OCI-LY3 (cell line): ENCODE results near the gene OIT3.

Experiments used
- H2AFZ ChIP-seq: fragments of 200-600, 300-600 bp; shearing (Covaris generic); 2 replicates; pipeline ENCODE4 v1.6.0; 2014; ENCODE audit warnings: antibody characterized with exemption, low read depth, low read length
- H3K27ac ChIP-seq: fragments of 200-600, 300-600 bp; sonication (generic); 2 replicates; pipeline ENCODE4 v1.5.1; 2014; ENCODE audit warnings: mild to moderate bottlenecking, low read length, moderate library complexity, mixed read lengths
- H3K27me3 ChIP-seq: fragments of 200-600, 300-600 bp; sonication (generic); 2 replicates; pipeline ENCODE4 v1.6.1; 2014; ENCODE audit warnings: low read depth, low read length, mixed read lengths
- H3K36me3 ChIP-seq: fragments of 200-600, 300-600 bp; sonication (generic); replicated peaks from 2 replicates; pipeline ENCODE3; 2014; ENCODE audit warnings: low read depth, low read length, mixed read lengths
- H3K4me1 ChIP-seq: fragments of 300-600, 200-600 bp; sonication (generic); 2 replicates; pipeline ENCODE4 v1.6.1; 2014; ENCODE audit warnings: low read length, mixed read lengths
- H3K4me2 ChIP-seq: fragments of 200-600, 300-600 bp; sonication (generic); 2 replicates; pipeline ENCODE4 v1.6.1; 2014; ENCODE audit warnings: low read length, mixed read lengths
- H3K4me3 ChIP-seq: fragments of 300-600, 200-600 bp; sonication (generic); 2 replicates; pipeline ENCODE4 v1.5.1; 2014; ENCODE audit warnings: antibody characterized with exemption, mild to moderate bottlenecking, low read length, moderate library complexity
- H3K79me2 ChIP-seq: fragments of 300-600, 200-600 bp; shearing (Covaris generic); 2 replicates; pipeline ENCODE4 v1.6.1; 2014; ENCODE audit warnings: mild to moderate bottlenecking, low read length, mixed read lengths
- H3K9ac ChIP-seq: fragments of 300-600, 200-600 bp; shearing (Covaris generic); 2 replicates; pipeline ENCODE4 v1.6.0; 2014; ENCODE audit warnings: mild to moderate bottlenecking, low read length, moderate library complexity
- H3K9me3 ChIP-seq: fragments of 200-600, 300-600 bp; shearing (Covaris generic); 2 replicates; pipeline ENCODE4 v1.6.1; 2014; ENCODE audit warnings: low read length, mixed read lengths; ENCODE audit not compliant: insufficient read depth
- H4K20me1 ChIP-seq: fragments of 200-600, 300-600 bp; sonication (generic); 2 replicates; pipeline ENCODE4 v1.6.1; 2016; ENCODE audit warnings: low read length, mixed read lengths; ENCODE audit not compliant: insufficient read depth
- CTCF ChIP-seq: fragments of 200-600, 300-600 bp; sonication (generic); IDR thresholded peaks from 2 replicates; pipeline ENCODE4 v1.5.1; 2014; ENCODE audit warnings: antibody characterized with exemption, low read length, low read depth
- EZH2phosphoT487 ChIP-seq: fragments of 200-600 bp; shearing (Covaris generic); IDR thresholded peaks from 2 replicates; pipeline ENCODE4 v1.6.1; 2018; ENCODE audit warnings: antibody characterized with exemption, mixed run types, low read depth

OIT3 gene

GRCh38 chr10:72881291-72881690 is 12.2 kb upstream of the OIT3 start:
- Histone ChIP-seq H3K27me3 (no peaks in the 10 kb centered on the region), H3K36me3 (no peaks in the 10 kb centered on the region), H3K27ac (no peak overlapping the region), H4K20me1 (no peaks in the 10 kb centered on the region), H3K79me2 (no peaks in the 10 kb centered on the region), H2AFZ (no peak overlapping the region), H3K9me3 (no peaks in the 10 kb centered on the region), H3K4me3 (no peak overlapping the region), H3K4me2 (no peak overlapping the region), H3K9ac (no peak overlapping the region), H3K4me1 (peaks cover 11% of the 10 kb centered on the region)
- TF ChIP-seq CTCF = no peak
- no peak for TF ChIP-seq EZH2phosphoT487

GRCh38 chr10:72883861-72884260 is 9.7 kb upstream of the OIT3 start:
- Histone ChIP-seq H3K9me3 (no peaks in the 10 kb centered on the region), H3K27me3 (no peaks in the 10 kb centered on the region), H3K36me3 (no peaks in the 10 kb centered on the region), H3K79me2 (no peaks in the 10 kb centered on the region), H3K4me3 (no peak overlapping the region), H4K20me1 (no peaks in the 10 kb centered on the region), H3K4me1 (no peaks in the 10 kb centered on the region), H3K4me2 (no peak overlapping the region), H3K9ac (no peak overlapping the region), H2AFZ (no peak overlapping the region), H3K27ac (no peak overlapping the region)
- no peak for TF ChIP-seq EZH2phosphoT487
- TF ChIP-seq CTCF = no peak

GRCh38 chr10:72885953-72886352 is 7.6 kb upstream of the OIT3 start:
- Histone ChIP-seq H3K27me3 (no peaks in the 10 kb centered on the region), H3K9me3 (no peaks in the 10 kb centered on the region), H3K79me2 (no peaks in the 10 kb centered on the region), H3K36me3 (no peaks in the 10 kb centered on the region), H3K27ac (no peak overlapping the region), H4K20me1 (no peaks in the 10 kb centered on the region), H3K4me1 (no peaks in the 10 kb centered on the region), H2AFZ (no peak overlapping the region), H3K4me2 (no peak overlapping the region), H3K9ac (no peak overlapping the region), H3K4me3 (no peak overlapping the region)
- TF ChIP-seq CTCF (no peak), EZH2phosphoT487 (no peak)

- no peak overlapping the region for H3K9ac ChIP-seq
Measured at GRCh38 chr10:72886621-72887020, 6.9 kb upstream of the OIT3 start.

More at GRCh38 chr10:72886621-72887020, 6.9 kb upstream of the OIT3 start:
- no peaks in the 10 kb centered on the region for H3K27me3 ChIP-seq
- H3K27ac ChIP-seq = no peak overlapping the region
- H3K79me2 ChIP-seq = no peaks in the 10 kb centered on the region
- no peaks in the 10 kb centered on the region for H3K4me1 ChIP-seq
- no peaks in the 10 kb centered on the region for H3K36me3 ChIP-seq
- H3K9me3 ChIP-seq = no peaks in the 10 kb centered on the region
- no peak overlapping the region for H2AFZ ChIP-seq
- no peaks in the 10 kb centered on the region for H4K20me1 ChIP-seq
- no peak overlapping the region for H3K4me2 ChIP-seq
- TF ChIP-seq EZH2phosphoT487 = no peak
- no peak for TF ChIP-seq CTCF
- no peak overlapping the region for H3K4me3 ChIP-seq
